ENCODE measurements around the gene ADGRG1.

Gene ADGRG1

DNA sequence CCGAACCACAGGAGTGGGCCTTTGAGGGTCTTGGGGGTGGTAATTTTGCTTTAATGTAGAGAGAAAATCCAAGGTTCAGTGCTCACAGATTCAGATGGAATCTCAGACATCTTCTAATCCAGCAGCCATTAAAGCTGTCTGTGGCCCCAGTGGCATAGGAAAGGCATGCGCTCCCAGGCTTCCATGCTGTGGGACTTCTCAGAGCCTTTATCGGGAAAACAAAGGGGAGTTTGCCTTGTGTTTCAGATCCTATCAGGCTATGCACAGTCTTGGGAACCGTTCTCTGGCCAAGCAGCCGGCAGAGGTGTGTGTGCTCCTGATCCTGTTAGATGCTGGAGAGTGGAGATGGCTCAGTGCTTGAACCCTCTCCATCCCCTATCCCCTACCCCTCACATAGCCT, 7.8 kb downstream of the ADGRG1 start:
- FAIRE-seq, result no peak

GRCh38 chr16:57637020-57637419, 8.6 kb downstream of the ADGRG1 start:
- no peak for FAIRE-seq

DNA sequence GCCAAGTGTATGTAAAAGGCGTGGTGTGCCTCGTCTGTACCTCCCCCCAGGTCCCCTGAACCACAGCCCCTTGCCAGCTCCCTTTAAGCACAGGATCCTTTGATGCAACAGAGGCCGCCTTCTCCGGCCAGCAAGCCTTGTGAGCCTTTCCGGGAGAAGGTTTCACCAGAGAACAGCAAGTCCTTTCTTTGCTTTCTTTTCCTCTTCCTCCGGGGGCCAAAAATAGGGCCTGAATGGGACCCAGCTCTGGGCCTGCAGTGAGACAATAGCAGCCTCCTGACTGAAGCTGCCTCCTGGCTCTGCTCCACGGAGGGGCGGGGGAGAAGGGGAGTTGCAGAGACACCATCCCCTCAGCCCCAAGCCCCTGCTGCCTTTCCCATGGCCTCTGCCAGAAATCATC, 9.0 kb downstream of the ADGRG1 start:
- no peak for FAIRE-seq

DNA sequence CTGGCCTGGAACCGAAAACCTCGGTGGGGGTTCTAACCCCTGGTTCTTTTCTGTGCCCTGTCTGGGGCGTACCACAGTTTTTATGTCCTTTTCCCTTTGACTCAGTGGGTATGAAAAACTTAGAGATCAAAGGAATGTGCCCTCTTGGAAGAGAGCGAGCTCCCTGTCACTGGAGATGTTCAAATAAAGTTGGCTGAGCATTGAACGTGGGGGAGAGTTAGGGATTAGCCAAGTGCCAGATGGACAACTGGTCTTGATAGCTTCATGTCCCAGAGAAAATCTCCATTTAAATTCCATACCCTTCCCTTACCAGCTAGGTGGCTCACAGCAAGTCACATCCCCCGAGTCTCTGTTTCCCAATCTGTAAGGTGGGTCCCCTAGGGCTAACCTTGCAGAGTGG, 9.5 kb downstream of the ADGRG1 start:
- FAIRE-seq, result no peak

- no peak for FAIRE-seq
Measured at GRCh38 chr16:57638381-57638780, 10.0 kb downstream of the ADGRG1 start.

DNA sequence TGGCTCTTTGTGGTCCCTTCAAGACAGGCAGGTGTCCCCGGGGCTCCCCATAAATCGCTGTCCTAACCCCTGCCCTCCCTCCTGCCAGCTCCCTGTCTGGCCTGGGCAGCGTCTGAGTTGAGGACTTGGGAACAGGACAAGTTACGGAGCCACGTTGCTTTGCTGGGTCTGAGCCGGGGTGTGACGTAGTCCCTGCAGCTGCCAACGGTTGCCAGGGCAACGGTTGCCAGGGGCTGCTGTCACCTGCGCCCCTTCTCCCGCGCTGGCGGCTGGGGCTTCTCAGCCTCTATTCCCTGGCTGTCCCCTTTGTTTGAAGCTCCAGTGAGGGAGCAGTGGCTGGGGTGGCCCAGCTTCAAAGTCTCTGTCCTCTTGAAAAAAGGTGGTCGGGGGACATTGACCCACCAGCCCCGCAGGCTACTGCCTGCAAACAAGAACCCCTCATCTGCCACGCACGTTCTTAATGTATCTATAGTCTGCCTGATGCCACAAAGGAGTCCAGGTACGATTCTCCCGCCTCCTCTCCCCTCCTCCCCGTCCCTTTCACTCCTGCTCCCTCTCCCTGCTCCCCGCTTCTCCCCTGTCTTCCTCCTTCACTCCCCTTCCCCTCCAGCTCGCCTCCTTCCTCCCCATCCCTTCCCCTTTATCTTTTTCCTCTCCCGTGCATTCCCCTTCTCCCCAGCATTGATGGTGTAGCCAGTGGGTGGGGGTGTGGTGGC, 10.9 kb downstream of the ADGRG1 start:
- no peak for FAIRE-seq

DNA sequence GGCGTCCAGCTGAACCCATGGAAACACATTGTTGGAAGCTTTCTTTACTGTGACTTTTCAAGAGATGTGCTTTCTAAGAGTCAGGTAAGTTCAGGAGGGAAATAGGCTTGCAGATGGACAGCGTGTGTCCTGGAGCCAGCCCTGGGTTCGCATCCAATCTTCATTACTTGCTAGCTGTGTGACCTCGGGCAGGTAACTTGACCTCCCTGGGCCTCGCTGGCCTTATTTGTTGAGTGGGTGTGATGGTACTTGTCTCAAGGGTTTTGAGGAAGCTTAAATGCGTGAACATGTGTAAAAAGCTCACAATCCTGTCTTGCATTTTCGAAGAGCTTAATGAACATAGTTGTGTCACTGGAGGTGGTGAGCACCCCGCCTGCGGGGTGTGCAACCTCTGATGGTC, 11.8 kb downstream of the ADGRG1 start:
- FAIRE-seq, result no peak

GRCh38 chr16:57640612-57641011, 12.2 kb downstream of the ADGRG1 start:
- no peak for FAIRE-seq

- FAIRE-seq, result no peak
Measured at GRCh38 chr16:57642160-57643135, 14.0 kb downstream of the ADGRG1 start.

DNA sequence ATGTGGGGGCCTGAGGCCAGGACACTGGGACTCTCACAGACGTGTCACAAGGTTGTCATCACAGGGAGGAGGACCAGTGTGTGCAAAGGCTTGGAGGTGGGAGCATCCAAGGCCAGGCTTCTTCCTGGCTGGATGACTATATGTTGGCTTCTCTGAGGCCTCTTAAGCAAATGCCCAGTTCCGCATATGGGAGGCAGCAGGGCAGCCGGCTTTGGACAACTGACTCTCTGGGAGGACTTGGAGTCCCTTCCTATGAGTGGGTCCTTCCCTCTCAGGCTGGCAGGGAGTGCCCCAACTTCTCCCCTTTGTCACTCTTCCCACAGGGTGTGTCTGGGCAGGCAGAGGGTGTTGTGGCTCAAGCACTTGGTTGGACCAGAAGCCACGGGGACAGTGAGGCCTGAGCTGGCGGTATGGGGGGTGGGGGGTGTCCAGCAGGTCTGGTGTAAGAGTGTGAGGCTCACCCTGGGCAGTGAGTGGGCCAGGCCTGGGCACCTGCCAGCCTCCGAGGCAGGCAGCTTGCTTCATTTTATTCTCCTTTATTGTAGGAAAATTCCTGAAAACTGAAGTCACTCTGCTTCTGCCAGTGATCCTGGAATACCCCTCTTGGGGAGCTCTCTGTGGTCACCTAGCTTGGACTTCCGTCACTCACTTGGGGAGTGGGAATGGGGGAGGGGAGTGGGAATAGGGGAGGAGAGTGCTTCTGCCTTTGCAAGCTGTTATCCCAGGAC, 14.9 kb downstream of the ADGRG1 start:
- no peak for FAIRE-seq

- FAIRE-seq, result no peak
Measured at GRCh38 chr16:57643910-57644309, 15.5 kb downstream of the ADGRG1 start.

DNA sequence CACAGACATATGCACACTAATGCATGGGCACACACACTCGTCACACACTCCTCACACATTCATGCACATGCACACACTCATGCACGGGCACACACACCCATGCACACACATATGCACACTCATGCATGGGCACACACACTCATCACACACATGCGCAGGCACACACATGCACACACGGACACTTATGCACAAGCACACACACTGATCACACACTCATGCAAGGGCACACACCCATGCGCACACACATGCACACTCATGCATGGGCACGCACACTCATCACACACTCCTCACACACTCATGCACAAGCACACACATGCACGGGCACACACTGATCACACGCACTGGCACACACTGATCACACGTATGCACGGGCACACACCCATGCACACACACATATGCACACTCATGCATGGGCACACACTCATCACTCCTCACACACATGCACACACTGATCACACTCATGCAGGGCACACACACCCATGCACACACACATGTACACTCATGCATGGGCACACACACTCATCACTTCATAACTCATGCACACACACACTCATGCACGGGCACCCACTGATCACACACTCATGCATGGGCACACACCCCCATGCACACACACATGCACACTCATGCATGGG, 16.1 kb downstream of the ADGRG1 start:
- no peak for FAIRE-seq

DNA sequence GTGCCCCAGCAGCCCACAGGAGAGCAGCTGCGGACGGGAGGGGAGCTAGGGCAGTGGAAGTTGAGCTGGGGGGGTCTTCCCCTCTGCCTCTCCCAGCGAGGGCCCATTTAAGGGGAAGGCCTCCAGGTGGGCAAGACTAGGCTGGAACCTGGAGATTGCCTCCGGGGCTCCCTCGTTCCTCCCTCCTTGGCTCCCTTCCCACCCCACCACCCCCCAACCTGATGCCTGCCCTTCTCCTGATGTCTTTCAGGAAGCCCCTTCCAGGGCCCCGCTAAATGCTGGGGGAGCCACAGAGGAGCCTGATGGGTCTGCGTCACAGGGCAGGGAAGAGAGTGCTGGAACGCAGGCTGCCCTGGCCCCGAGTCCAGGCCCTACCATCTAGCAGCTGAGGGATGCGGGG, 16.7 kb downstream of the ADGRG1 start:
- FAIRE-seq, result no peak

GRCh38 chr16:57645691-57646387, 17.4 kb downstream of the ADGRG1 start:
- FAIRE-seq, result no peak

DNA sequence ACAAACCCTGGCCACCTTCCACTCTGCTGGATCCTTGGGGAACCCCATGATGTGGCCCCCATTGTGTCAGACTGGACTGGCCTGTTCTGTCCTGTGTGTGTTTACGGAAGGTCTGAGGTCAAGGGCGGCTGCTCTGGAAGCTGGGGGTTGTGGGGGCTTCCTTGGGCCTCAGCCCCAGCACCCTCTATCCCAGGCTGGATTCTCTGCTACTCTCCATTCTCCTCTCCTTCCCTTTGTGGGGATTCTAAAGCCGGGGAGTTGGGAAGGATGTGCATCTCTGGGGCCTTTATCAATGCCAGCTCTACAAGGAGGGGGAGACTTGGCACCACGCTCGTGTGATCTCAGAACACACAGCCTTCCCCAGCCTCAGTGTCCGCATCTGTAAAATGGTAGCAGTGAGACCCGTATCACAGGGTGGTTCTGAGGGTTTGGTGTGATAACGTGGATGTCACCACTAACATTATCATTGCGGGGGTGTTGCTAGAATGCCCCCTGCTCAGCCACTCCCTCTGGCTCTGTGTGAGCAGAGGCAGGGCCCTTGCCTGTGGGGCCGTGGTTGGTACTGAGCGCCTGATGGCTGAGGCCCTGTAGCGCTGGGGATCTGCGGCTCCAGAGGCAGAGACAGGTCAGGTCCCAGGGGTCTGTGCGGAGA, 18.1 kb downstream of the ADGRG1 start:
- no peak for FAIRE-seq

- no peak for FAIRE-seq
Measured at GRCh38 chr16:57647136-57647875, 18.9 kb downstream of the ADGRG1 start.

GRCh38 chr16:57648125-57648524, 19.7 kb downstream of the ADGRG1 start:
- FAIRE-seq, result no peak

- FAIRE-seq, result no peak
Measured at GRCh38 chr16:57648581-57649442, 20.4 kb downstream of the ADGRG1 start.

DNA sequence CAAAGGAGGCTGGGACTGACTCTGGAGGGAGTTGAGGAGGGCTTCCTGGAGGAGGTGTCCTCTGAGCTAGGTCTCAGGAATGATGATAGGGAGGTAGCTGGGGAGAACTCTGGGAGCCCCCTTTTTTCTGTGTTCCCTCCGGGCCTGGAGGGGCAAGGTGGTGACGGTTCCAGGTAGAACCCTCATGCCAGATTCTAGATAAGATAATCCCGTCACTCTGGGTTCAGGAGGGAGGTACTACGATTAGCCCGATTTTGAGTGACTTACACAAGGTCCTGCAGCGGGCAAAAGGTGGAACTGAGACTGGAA, 21.0 kb downstream of the ADGRG1 start:
- no peak for FAIRE-seq

DNA sequence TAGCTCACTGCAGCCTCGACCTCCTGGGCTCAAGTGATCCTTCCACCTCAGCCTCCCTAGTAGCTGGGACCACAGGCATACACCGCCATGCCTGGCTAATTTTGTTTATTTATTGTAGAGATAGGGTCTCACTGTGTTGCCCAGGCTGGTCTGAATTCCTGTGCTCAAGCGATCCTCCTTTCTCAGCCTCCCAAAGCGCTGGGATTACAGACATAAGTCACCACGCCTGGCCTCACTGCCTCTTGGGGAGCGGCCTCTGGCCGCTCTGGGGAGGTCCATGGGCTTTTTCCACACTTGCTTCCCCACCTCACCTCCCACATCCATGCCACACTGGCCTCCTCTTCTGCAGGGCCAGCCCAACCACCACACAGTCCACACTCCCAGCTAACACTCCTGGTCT, 21.4 kb downstream of the ADGRG1 start:
- FAIRE-seq, result no peak

All from TTC549 (cell line).